ENCODE results near the gene HOXD12. TPM values are rescaled to one million over a fixed set of nuclear protein-coding genes. Genes with fewer than 3 reads are reported as not detected.

Gene HOXD12
- total RNA-seq, 1 experiment from 2014 or later, result 0.58 TPM

DNA sequence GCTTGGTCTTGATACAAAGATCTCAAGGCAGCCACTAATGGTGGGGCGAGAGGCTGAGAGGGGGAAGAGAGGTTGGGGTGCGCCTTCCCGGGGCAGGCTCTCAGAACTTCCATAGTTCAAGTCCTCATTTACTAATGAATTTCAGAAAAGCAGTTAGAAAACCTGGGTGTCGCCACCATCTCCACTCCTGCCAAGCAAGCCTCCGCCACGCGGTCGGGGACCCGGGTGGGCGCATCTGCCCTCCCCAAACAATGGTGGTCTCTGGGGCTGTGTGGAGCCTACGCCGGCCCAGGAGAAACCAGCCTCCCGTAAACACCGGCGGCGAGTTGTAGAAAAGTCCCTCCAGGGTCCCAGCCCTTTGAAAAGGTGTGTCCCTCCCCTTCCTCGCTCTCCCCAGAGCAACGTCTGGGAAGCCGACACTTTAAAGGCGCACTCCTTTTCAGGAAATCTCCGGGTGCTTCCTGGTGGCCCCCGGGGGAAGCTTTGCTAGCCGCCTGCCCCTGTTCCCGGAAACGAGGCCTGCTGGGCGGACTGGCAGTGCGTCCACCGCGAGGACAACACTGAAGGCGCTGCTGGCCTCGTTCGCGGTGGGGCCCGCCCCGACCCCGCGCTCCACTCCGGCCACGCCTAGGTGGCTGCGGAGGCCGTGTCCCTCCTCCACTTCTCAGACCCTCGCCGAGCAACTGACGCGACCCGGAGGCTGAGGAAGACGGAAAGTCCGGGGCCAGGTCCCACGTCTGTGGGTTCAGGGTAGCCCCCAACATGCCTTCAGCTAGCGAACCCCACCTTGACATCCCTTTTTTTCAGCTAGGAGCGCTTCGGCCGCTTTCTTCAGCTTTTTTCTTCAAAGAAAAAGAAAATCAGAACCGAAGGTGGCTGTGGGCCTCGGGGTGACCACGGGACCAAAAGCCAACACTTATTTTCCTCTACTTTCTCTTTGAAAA, 32.7 kb upstream of the HOXD12 start:
- no TSS peak for BruUV-seq (replicated peaks)
- TF ChIP-seq, protein P1, sequence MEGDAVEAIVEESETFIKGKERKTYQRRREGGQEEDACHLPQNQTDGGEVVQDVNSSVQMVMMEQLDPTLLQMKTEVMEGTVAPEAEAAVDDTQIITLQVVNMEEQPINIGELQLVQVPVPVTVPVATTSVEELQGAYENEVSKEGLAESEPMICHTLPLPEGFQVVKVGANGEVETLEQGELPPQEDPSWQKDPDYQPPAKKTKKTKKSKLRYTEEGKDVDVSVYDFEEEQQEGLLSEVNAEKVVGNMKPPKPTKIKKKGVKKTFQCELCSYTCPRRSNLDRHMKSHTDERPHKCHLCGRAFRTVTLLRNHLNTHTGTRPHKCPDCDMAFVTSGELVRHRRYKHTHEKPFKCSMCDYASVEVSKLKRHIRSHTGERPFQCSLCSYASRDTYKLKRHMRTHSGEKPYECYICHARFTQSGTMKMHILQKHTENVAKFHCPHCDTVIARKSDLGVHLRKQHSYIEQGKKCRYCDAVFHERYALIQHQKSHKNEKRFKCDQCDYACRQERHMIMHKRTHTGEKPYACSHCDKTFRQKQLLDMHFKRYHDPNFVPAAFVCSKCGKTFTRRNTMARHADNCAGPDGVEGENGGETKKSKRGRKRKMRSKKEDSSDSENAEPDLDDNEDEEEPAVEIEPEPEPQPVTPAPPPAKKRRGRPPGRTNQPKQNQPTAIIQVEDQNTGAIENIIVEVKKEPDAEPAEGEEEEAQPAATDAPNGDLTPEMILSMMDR (conservative IDR thresholded peaks at IDR 0.05; ENCODE audit: low read depth, low read length), result no peak
- no peak for TF ChIP-seq EZH2 (IDR thresholded peaks at IDR 0.05; ENCODE audit: borderline replicate concordance, low read depth, low read length, poor library complexity, severe bottlenecking)
- DNase-seq (ENCODE audit: low spot score), result no peak

DNA sequence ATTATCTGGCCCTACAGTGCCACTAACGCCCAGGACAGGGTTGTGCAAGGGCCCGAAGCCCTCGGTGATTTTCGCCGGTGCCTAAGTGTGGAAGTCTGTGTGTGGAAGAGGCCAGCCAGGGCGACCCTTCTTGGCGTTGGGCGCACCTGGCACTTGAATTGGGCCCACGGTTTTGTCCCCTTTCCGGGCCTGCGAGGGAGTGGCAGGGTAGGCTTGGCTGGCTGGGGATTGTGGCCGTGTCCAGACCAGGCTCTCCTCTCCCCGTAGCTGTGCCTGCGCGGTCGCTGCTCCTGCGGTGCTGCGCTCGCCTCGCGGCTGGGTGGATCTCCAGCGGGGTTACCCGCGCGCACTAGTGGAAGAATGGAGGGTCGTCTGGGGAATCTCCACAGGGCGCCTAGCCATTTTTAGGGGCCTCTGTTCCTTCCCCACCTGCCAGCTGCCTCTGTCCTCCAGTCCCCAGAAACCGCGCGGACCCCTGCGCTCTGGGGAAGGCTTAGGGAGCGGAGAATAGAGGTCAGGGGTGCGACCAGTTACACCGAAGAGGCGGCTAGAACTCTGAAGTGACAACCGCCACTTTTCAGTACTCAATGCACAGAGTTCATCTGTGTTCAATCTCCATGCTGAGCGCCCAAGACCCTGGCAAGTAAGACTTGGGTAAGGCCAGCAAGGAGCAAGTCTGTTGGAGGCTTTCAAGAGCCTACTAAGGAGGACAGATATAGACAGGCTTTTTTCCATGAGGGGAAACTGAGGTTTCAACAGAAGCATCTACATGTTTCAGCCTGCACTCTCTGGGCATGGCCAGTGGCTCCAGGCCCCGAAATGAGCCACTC, 31.8 kb upstream of the HOXD12 start:
- Histone ChIP-seq H3K27me3 (replicated peaks; ENCODE audit: insufficient read depth, low read depth, low read length, poor library complexity) (peaks cover 94% of the 10 kb centered on the region), H3K4me3 (ENCODE audit: low read depth, low read length, poor library complexity, severe bottlenecking) (no peak overlapping the region)
- CTCF ChIA-PET, result no interaction called here

More for the DNA sequence above, 32.7 kb upstream of the HOXD12 start:
- POLR2A ChIA-PET (ENCODE audit: low non-redundant PET), result no interaction called here
- intact Hi-C loops (cut with micrococcal nuclease; ENCODE audit: unreplicated experiment), result no loop called here
- Histone ChIP-seq H3K9me3 (ENCODE audit: low read depth, low read length, poor library complexity, severe bottlenecking) (no peaks in the 10 kb centered on the region), H3K4me1 (ENCODE audit: insufficient read depth, low read length, poor library complexity, severe bottlenecking) (no peaks in the 10 kb centered on the region), H3K27me3 (replicated peaks; ENCODE audit: insufficient read depth, low read depth, low read length, poor library complexity) (peaks cover 94% of the 10 kb centered on the region), H3K36me3 (ENCODE audit: insufficient read depth, low read length, poor library complexity, severe bottlenecking) (no peaks in the 10 kb centered on the region), H3K4me3 (ENCODE audit: low read depth, low read length, poor library complexity, severe bottlenecking) (no peak overlapping the region), H3K27ac (ENCODE audit: low read depth, low read length, poor library complexity, severe bottlenecking) (no peak overlapping the region)
- CTCF ChIA-PET, result no interaction called here

DNA sequence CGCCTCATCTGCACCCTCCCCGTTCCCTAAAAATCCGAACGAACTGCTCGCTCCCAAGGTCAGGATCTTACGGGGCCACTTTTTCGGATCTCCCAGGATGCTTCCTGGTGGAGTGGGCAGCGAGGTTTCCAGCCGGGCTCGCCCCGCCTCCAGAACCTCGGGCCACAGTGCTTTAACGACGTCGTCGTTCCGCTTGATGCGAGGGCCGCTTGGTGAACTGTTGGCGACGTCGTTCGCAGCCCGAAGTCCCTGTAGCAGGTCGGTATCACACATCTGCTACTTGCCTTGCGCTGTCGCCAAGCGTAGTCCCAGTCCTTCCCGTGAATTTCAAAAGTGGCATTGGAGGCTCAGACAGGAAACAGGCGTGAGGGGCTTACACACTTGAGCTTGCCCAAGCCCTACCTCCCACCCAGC, 31.2 kb upstream of the HOXD12 start:
- Histone ChIP-seq H3K4me3 (ENCODE audit: low read depth, low read length, poor library complexity, severe bottlenecking) (no peak overlapping the region), H3K27ac (ENCODE audit: low read depth, low read length, poor library complexity, severe bottlenecking) (no peak overlapping the region), H3K4me1 (ENCODE audit: insufficient read depth, low read length, poor library complexity, severe bottlenecking) (peaks cover 4% of the 10 kb centered on the region), H3K36me3 (ENCODE audit: insufficient read depth, low read length, poor library complexity, severe bottlenecking) (no peaks in the 10 kb centered on the region), H3K9me3 (ENCODE audit: low read depth, low read length, poor library complexity, severe bottlenecking) (no peaks in the 10 kb centered on the region), H3K27me3 (replicated peaks; ENCODE audit: insufficient read depth, low read depth, low read length, poor library complexity) (peaks cover 97% of the 10 kb centered on the region)
- intact Hi-C loops (cut with micrococcal nuclease; ENCODE audit: unreplicated experiment), result no loop called here
- CTCF ChIA-PET, result no interaction called here
- no peak for DNase-seq (ENCODE audit: low spot score)
- POLR2A ChIA-PET (ENCODE audit: low non-redundant PET), result no interaction called here
- BruUV-seq (replicated peaks), result no TSS peak
- TF ChIP-seq EZH2 (IDR thresholded peaks at IDR 0.05; ENCODE audit: borderline replicate concordance, low read depth, low read length, poor library complexity, severe bottlenecking), result no peak
- TF ChIP-seq, protein P1 (conservative IDR thresholded peaks at IDR 0.05; ENCODE audit: low read depth, low read length), result no peak

More for the DNA sequence above, 31.8 kb upstream of the HOXD12 start:
- TF ChIP-seq, protein P1 (conservative IDR thresholded peaks at IDR 0.05; ENCODE audit: low read depth, low read length), result no peak
- TF ChIP-seq EZH2 (IDR thresholded peaks at IDR 0.05; ENCODE audit: borderline replicate concordance, low read depth, low read length, poor library complexity, severe bottlenecking), result no peak
- DNase-seq (ENCODE audit: low spot score), result no peak
- POLR2A ChIA-PET (ENCODE audit: low non-redundant PET), result no interaction called here
- H3K9me3 ChIP-seq (ENCODE audit: low read depth, low read length, poor library complexity, severe bottlenecking), result no peaks in the 10 kb centered on the region
- H3K4me1 ChIP-seq (ENCODE audit: insufficient read depth, low read length, poor library complexity, severe bottlenecking), result no peaks in the 10 kb centered on the region
- intact Hi-C loops (cut with micrococcal nuclease; ENCODE audit: unreplicated experiment), result no loop called here
- no peaks in the 10 kb centered on the region for H3K36me3 ChIP-seq (ENCODE audit: insufficient read depth, low read length, poor library complexity, severe bottlenecking)
- no TSS peak for BruUV-seq (replicated peaks)
- no peak overlapping the region for H3K27ac ChIP-seq (ENCODE audit: low read depth, low read length, poor library complexity, severe bottlenecking)
